Muscle layer of duodenum (tissue), 2 donors: Measurements from ENCODE around the gene C16orf82.

Source experiments
- H3K27ac ChIP-seq: one replicate; pipeline ENCODE4 v1.7.0; 2013; ENCODE audit warnings: mild to moderate bottlenecking, low read length
- H3K27me3 ChIP-seq: one replicate; pipeline ENCODE4 v1.7.0; 2013; ENCODE audit warnings: low read depth, mild to moderate bottlenecking, control low read depth, low read length
- H3K36me3 ChIP-seq, 2 donors: one replicate each; pipeline ENCODE4 v1.7.0; 2013; ENCODE audit warnings: low read length in 2 of 2, control low read depth in 1 of 2, mild to moderate bottlenecking in 1 of 2; ENCODE audit not compliant: insufficient read depth in 2 of 2, control insufficient read depth in 1 of 2
- H3K4me1 ChIP-seq, 2 donors: one replicate each; pipeline ENCODE4 v1.7.0; 2013; ENCODE audit warnings: low read length in 2 of 2, mild to moderate bottlenecking in 2 of 2, control low read depth in 1 of 2, moderate library complexity in 1 of 2; ENCODE audit not compliant: insufficient read depth in 2 of 2, control insufficient read depth in 1 of 2
- H3K4me3 ChIP-seq, 2 donors: one replicate each; pipeline ENCODE4 v1.7.0; 2013; ENCODE audit warnings: low read length in 2 of 2, low read depth in 1 of 2, mild to moderate bottlenecking in 1 of 2
- H3K9me3 ChIP-seq, 2 donors: one replicate each; pipeline ENCODE4 v1.7.0; 2013; ENCODE audit warnings: low read length in 2 of 2, control low read depth in 1 of 2, mild to moderate bottlenecking in 1 of 2; ENCODE audit not compliant: control insufficient read depth in 1 of 2
- donor health status: healthy.

Gene C16orf82

GRCh38 chr16:27110524-27110896 lies 43.8 kb downstream of the C16orf82 start:
- Histone ChIP-seq H3K4me1 (peaks cover 0 to 11% of the 10 kb centered on the region in 2 donors), H3K4me3 (no peak overlapping the region), H3K27ac (no peak overlapping the region), H3K36me3 (no peaks in the 10 kb centered on the region), H3K27me3 (no peaks in the 10 kb centered on the region), H3K9me3 (no peaks in the 10 kb centered on the region)

GRCh38 chr16:27111486-27111885 lies 44.8 kb downstream of the C16orf82 start:
- peaks cover 0 to 11% of the 10 kb centered on the region in 2 donors for H3K4me1 ChIP-seq
- no peak overlapping the region for H3K27ac ChIP-seq
- no peaks in the 10 kb centered on the region for H3K9me3 ChIP-seq
- no peak overlapping the region for H3K4me3 ChIP-seq
- no peaks in the 10 kb centered on the region for H3K27me3 ChIP-seq
- H3K36me3 ChIP-seq = no peaks in the 10 kb centered on the region

GRCh38 chr16:27112093-27112811 lies 45.5 kb downstream of the C16orf82 start:
- Histone ChIP-seq H3K36me3 (no peaks in the 10 kb centered on the region), H3K27me3 (no peaks in the 10 kb centered on the region), H3K9me3 (no peaks in the 10 kb centered on the region), H3K27ac (no peak overlapping the region), H3K4me1 (peaks cover 0 to 11% of the 10 kb centered on the region in 2 donors), H3K4me3 (no peak overlapping the region)

GRCh38 chr16:27113341-27113841 lies 46.7 kb downstream of the C16orf82 start:
- no peaks in the 10 kb centered on the region for H3K27me3 ChIP-seq
- H3K27ac ChIP-seq = no peak overlapping the region
- H3K4me1 ChIP-seq = peaks cover 0 to 11% of the 10 kb centered on the region in 2 donors
- no peak overlapping the region for H3K4me3 ChIP-seq
- H3K9me3 ChIP-seq = no peaks in the 10 kb centered on the region
- H3K36me3 ChIP-seq = no peaks in the 10 kb centered on the region

GRCh38 chr16:27114006-27114405 lies 47.3 kb downstream of the C16orf82 start:
- H3K27ac ChIP-seq = no peak overlapping the region
- H3K4me3 ChIP-seq = no peak overlapping the region
- no peaks in the 10 kb centered on the region for H3K27me3 ChIP-seq
- no peaks in the 10 kb centered on the region for H3K36me3 ChIP-seq
- no peaks in the 10 kb centered on the region for H3K9me3 ChIP-seq
- H3K4me1 ChIP-seq = peaks cover 0 to 11% of the 10 kb centered on the region in 2 donors

GRCh38 chr16:27118526-27118925 lies 51.8 kb downstream of the C16orf82 start:
- no peak overlapping the region for H3K27ac ChIP-seq
- H3K36me3 ChIP-seq = no peaks in the 10 kb centered on the region
- peaks cover 0 to 2% of the 10 kb centered on the region in 2 donors for H3K9me3 ChIP-seq
- H3K4me3 ChIP-seq = no peak overlapping the region
- H3K27me3 ChIP-seq = no peaks in the 10 kb centered on the region
- no peaks in the 10 kb centered on the region for H3K4me1 ChIP-seq
